Activated T-helper 1 cell treated with anti-CD3 and anti-CD28 coated beads, Interleukin-12 subunit alpha, Interleukin-12 subunit beta, Interleukin-2, Interleukin-4 antibody, amounts not matched to agents 30 ng/mL and 10 ng/mL and 1 ng/mL, durations not matched to agents 14 hours and 24 hours and 36 hours (primary cell): Measurements from ENCODE around the gene NRF1. TPM values are rescaled to one million over a fixed set of nuclear protein-coding genes. Genes with fewer than 3 reads are reported as not detected.

Experiments used
- DNase-seq: peaks from one replicate; pipeline ENCODE4 v3.0.0; 2021; ENCODE audit warnings: low spot score
- H3K27ac Mint-ChIP-seq: one replicate; pipeline ENCODE4 v1.8.0; 2021; ENCODE audit warnings: mild to moderate bottlenecking, mixed read lengths
- H3K27me3 Mint-ChIP-seq: one replicate; pipeline ENCODE4 v1.8.0; 2022; ENCODE audit warnings: mild to moderate bottlenecking, moderate library complexity, mixed read lengths; ENCODE audit not compliant: insufficient read depth
- H3K36me3 Mint-ChIP-seq: one replicate; pipeline ENCODE4 v1.8.0; 2021; ENCODE audit warnings: low read depth, mixed read lengths
- H3K4me1 Mint-ChIP-seq: one replicate; pipeline ENCODE4 v1.8.0; 2021; ENCODE audit warnings: low read depth, mixed read lengths
- H3K4me3 Mint-ChIP-seq: one replicate; pipeline ENCODE4 v1.8.0; 2021; ENCODE audit warnings: mild to moderate bottlenecking, moderate library complexity, mixed read lengths
- H3K9me3 Mint-ChIP-seq: one replicate; pipeline ENCODE4 v1.8.0; 2021; ENCODE audit warnings: mixed read lengths
- intact Hi-C: fragments of 100-400 bp; cut with micrococcal nuclease; formaldehyde crosslinking; loops from one replicate; pipeline ENCODE4 v1.15.1; 2024
- total RNA-seq: library from RNA; stranded (reverse); gene quantifications from 2 replicates; pipeline ENCODE4 v1.2.3, GENCODE V29; 2022

NRF1 gene
- total RNA-seq, 1 donor from 2014 or later = 25.9 TPM

- H3K27me3 Mint-ChIP-seq = peaks cover 5% of the 10 kb centered on the region
- intact Hi-C loops = no loop called here
Observed at GRCh38 chr7:129768614-129769399, 157.3 kb downstream of the NRF1 start.

DNA sequence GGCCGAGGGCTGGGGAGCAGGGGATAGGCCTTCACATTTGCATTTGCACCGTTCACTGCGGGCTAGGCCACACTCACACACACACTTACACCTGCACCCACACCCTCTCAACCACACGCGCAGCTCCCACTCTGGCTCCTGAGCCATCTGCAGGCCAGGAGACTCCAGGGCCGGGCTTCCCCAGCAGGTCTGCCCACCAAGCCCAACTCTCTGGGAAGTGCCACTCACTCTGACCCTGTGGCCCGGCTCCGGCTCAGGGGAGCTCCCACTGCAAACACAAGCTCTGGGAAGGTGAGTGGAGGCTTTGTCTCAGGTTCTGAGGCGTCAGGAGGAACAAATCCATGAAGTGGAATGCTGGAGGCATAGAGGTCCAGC lies 157.9 kb downstream of the NRF1 start:
- Mint-ChIP-seq H3K4me3 (no peak overlapping the region), H3K27me3 (peaks cover 3% of the 10 kb centered on the region), H3K9me3 (no peaks in the 10 kb centered on the region), H3K27ac (no peak overlapping the region), H3K4me1 (no peaks in the 10 kb centered on the region), H3K36me3 (no peaks in the 10 kb centered on the region)
- intact Hi-C loops = no loop called here
- no peak for DNase-seq

More at GRCh38 chr7:129768614-129769399, 157.3 kb downstream of the NRF1 start:
- Mint-ChIP-seq H3K36me3 (no peaks in the 10 kb centered on the region), H3K4me1 (no peaks in the 10 kb centered on the region), H3K4me3 (no peak overlapping the region), H3K27ac (no peak overlapping the region), H3K9me3 (no peaks in the 10 kb centered on the region)
- DNase-seq = no peak

DNA sequence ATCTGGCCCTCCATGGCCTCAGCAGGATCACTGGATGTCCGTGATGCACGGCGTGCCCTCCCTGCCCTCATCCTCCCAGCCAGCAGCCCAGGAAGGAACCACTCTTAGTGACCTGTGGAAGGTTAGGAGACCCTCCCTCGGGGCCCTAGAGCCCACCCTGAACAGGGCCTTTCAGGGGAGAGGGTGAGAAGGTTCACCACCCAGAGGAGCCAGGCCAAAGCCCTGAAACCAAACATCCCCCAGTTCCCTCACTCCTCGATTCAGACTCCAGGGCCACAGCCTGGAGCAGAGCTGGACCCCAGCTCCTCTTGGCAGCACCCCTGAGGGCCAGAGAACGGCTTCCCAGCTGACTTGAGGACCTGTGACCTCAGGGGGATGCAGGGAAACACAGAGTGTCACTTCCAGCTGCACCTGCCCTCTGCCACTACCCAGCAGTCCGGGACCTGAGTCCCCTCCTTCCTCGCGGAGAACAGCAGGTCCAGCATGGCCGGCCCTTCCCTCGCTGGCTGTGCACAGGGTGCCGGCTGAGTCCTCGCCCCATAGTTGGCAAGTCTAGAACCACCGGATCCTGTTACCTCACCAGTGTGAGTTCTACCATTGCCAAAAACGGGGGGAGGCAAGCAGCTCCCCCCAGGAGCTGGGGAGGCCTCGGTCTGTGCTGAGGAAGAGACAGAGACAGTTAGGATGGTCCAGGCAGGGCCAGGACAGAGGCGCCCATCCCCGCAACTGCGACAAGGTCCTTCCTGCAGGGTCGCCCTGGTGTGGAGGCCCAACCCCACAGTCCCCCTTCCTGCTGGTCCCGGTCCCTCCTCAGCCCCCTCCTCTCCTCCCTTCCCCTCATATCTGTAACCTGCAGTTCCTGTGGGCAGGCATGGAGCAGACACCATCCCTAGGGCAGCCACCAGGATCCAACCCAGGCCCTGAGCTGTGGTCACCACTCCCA lies 158.6 kb downstream of the NRF1 start:
- no peak for DNase-seq
- H3K36me3 Mint-ChIP-seq = no peaks in the 10 kb centered on the region
- no peak overlapping the region for H3K4me3 Mint-ChIP-seq
- H3K27me3 Mint-ChIP-seq = peaks cover 5% of the 10 kb centered on the region
- intact Hi-C loops = no loop called here
- H3K4me1 Mint-ChIP-seq = no peaks in the 10 kb centered on the region
- H3K9me3 Mint-ChIP-seq = no peaks in the 10 kb centered on the region
- no peak overlapping the region for H3K27ac Mint-ChIP-seq

- intact Hi-C loops = no loop called here
- Mint-ChIP-seq H3K9me3 (no peaks in the 10 kb centered on the region), H3K36me3 (no peaks in the 10 kb centered on the region), H3K4me3 (no peak overlapping the region), H3K27ac (no peak overlapping the region), H3K27me3 (peaks cover 15% of the 10 kb centered on the region), H3K4me1 (no peaks in the 10 kb centered on the region)
- DNase-seq = no peak
Observed at GRCh38 chr7:129771201-129771927, 159.8 kb downstream of the NRF1 start.

DNA sequence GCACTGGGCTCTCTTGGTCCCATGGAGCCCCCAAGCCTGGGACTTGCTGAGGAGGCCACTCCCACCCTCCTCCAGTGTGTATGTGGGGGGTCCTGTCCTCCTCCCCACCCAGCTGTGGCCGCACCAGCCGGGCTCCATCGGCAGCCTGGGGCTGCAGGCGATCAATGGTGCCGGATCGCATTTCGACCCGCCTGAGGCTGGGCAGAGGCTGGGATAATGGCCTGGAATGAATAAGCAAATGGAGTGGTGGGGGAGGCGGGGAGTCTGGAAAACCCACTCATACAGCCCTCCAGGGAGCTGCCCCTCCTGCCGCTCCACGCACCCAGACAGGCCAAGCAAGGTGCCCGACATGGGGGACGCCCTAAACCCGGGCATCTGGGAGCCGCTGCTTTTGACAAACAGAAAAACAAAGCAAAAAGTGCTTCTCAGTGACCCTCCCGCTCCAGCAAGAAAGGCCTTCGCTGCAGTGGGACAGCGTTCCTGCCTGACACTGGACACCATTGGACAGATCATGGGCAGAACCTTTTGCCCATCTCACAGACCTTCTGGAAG lies 160.5 kb downstream of the NRF1 start:
- Mint-ChIP-seq H3K4me3 (no peak overlapping the region), H3K27ac (no peak overlapping the region), H3K9me3 (no peaks in the 10 kb centered on the region), H3K36me3 (no peaks in the 10 kb centered on the region), H3K4me1 (no peaks in the 10 kb centered on the region), H3K27me3 (peaks cover 19% of the 10 kb centered on the region)
- intact Hi-C loops = no loop called here
- DNase-seq = no peak

- Mint-ChIP-seq H3K4me1 (no peaks in the 10 kb centered on the region), H3K36me3 (no peaks in the 10 kb centered on the region), H3K27me3 (peaks cover 24% of the 10 kb centered on the region), H3K9me3 (no peaks in the 10 kb centered on the region), H3K27ac (no peak overlapping the region), H3K4me3 (no peak overlapping the region)
- no peak for DNase-seq
- intact Hi-C loops = no loop called here
Observed at GRCh38 chr7:129772646-129773280, 161.2 kb downstream of the NRF1 start.

- Mint-ChIP-seq H3K4me1 (no peaks in the 10 kb centered on the region), H3K36me3 (no peaks in the 10 kb centered on the region), H3K4me3 (no peak overlapping the region), H3K9me3 (no peaks in the 10 kb centered on the region), H3K27ac (no peak overlapping the region), H3K27me3 (peaks cover 26% of the 10 kb centered on the region)
- intact Hi-C loops = no loop called here
- no peak for DNase-seq
Observed at GRCh38 chr7:129773328-129773731, 161.8 kb downstream of the NRF1 start.

- Mint-ChIP-seq H3K36me3 (no peaks in the 10 kb centered on the region), H3K4me3 (no peak overlapping the region), H3K9me3 (no peaks in the 10 kb centered on the region), H3K27me3 (peaks cover 29% of the 10 kb centered on the region), H3K4me1 (no peaks in the 10 kb centered on the region), H3K27ac (no peak overlapping the region)
- intact Hi-C loops = no loop called here
- no peak for DNase-seq
Observed at GRCh38 chr7:129773871-129774270, 162.4 kb downstream of the NRF1 start.

- DNase-seq = no peak
- no peaks in the 10 kb centered on the region for H3K9me3 Mint-ChIP-seq
- H3K27ac Mint-ChIP-seq = no peak overlapping the region
- intact Hi-C loops = no loop called here
- H3K4me1 Mint-ChIP-seq = no peaks in the 10 kb centered on the region
- H3K36me3 Mint-ChIP-seq = no peaks in the 10 kb centered on the region
- H3K27me3 Mint-ChIP-seq = peaks cover 29% of the 10 kb centered on the region
- H3K4me3 Mint-ChIP-seq = no peak overlapping the region
Observed at GRCh38 chr7:129774359-129774758, 162.8 kb downstream of the NRF1 start.

DNA sequence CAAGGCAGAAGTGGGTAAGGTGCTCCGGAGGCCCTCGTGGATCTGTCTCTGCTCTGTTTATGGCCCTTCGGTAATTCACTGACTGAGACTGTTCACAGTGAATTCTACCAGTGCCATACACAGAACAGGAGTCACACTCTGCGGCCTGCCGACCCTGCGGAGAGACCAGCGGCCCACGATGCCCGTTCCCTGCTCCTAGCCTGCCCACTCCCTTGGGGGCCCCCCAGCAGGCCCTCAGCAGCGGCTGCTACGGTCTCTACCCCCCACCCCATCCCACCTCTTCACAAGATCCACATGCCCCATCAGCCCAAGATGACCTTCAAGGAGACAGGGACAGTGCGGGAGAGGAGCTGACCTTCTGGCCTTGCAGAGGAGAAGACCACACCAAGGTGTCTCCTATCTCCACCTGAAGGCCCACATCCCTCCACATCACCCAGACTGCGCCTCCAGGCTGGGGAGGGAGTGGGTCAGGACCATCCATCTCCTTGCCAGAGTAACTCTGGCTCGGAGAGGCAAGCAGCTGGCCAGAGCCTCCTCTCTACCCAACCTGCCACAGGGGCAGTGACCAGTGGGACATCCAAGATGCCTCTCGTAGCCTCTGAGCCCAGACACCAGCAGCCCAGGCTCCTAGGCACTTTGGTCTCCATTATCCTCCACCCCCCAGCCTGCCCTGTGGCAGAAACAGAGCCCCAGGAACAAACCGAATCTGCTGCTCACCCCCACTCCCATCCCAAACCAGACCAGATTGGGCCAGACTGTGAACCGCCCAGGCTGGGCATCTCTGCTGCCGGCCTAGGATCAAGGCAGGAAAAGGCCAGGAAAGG lies 163.6 kb downstream of the NRF1 start:
- DNase-seq = no peak
- Mint-ChIP-seq H3K4me3 (no peak overlapping the region), H3K36me3 (no peaks in the 10 kb centered on the region), H3K4me1 (no peaks in the 10 kb centered on the region), H3K9me3 (no peaks in the 10 kb centered on the region), H3K27me3 (peaks cover 29% of the 10 kb centered on the region), H3K27ac (no peak overlapping the region)
- intact Hi-C loops = no loop called here

GRCh38 chr7:129775695-129776361 lies 164.3 kb downstream of the NRF1 start:
- Mint-ChIP-seq H3K36me3 (no peaks in the 10 kb centered on the region), H3K4me3 (no peak overlapping the region), H3K4me1 (peaks cover under 1% of the 10 kb centered on the region), H3K27ac (no peak overlapping the region), H3K27me3 (peaks cover 29% of the 10 kb centered on the region), H3K9me3 (no peaks in the 10 kb centered on the region)
- intact Hi-C loops = no loop called here
- no peak for DNase-seq
